H9 (cell line): ENCODE results near the gene VAV3. TPM values are rescaled to one million over a fixed set of nuclear protein-coding genes. Genes with fewer than 3 reads are reported as not detected.

Experiments
- DNase-seq: peaks from one replicate; pipeline ENCODE4 v3.0.0-alpha.2; 2017
- H2AFZ ChIP-seq: one replicate; pipeline ENCODE4 v1.6.1; 2013; ENCODE audit warnings: mild to moderate bottlenecking, low read length, control low read depth, moderate library complexity
- H2AK5ac ChIP-seq: 2 replicates; pipeline ENCODE4 v1.6.1; 2013; ENCODE audit warnings: low read length, control low read depth, mixed read lengths; ENCODE audit not compliant: insufficient read length
- H2BK120ac ChIP-seq: one replicate; pipeline ENCODE4 v1.6.1; 2013; ENCODE audit warnings: low read depth, mild to moderate bottlenecking, low read length, control low read depth, inconsistent platforms; ENCODE audit not compliant: poor library complexity, severe bottlenecking
- H2BK12ac ChIP-seq: 2 replicates; pipeline ENCODE4 v1.6.1; 2013; ENCODE audit warnings: low read length, control low read depth, mixed read lengths, low read depth; ENCODE audit not compliant: insufficient read length
- H2BK15ac ChIP-seq: 2 replicates; pipeline ENCODE4 v1.6.1; 2013; ENCODE audit warnings: low read depth, low read length, control low read depth
- H2BK20ac ChIP-seq: one replicate; pipeline ENCODE4 v1.6.1; 2013; ENCODE audit warnings: low read depth, mild to moderate bottlenecking, low read length, control low read depth, inconsistent platforms; ENCODE audit not compliant: poor library complexity, severe bottlenecking
- H2BK5ac ChIP-seq: 2 replicates; pipeline ENCODE4 v1.6.1; 2013; ENCODE audit warnings: low read length, control low read depth, mixed read lengths; ENCODE audit not compliant: insufficient read length
- H3K14ac ChIP-seq: 2 replicates; pipeline ENCODE4 v1.6.1; 2013; ENCODE audit warnings: low read length, control low read depth; ENCODE audit not compliant: insufficient read depth
- H3K18ac ChIP-seq: 2 replicates; pipeline ENCODE4 v1.6.1; 2013; ENCODE audit warnings: low read depth, mild to moderate bottlenecking, mixed read lengths, low read length, control low read depth; ENCODE audit not compliant: insufficient read length
- H3K23ac ChIP-seq: 2 replicates; pipeline ENCODE4 v1.6.1; 2013; ENCODE audit warnings: low read length, control low read depth, mixed read lengths, low read depth; ENCODE audit not compliant: insufficient read length
- H3K23me2 ChIP-seq: 2 replicates; pipeline ENCODE4 v1.6.1; 2013; ENCODE audit warnings: low read depth, mild to moderate bottlenecking, mixed read lengths, low read length, control low read depth; ENCODE audit not compliant: insufficient read length, poor library complexity, severe bottlenecking
- H3K27ac ChIP-seq: 2 replicates; pipeline ENCODE4 v1.5.1; 2013; ENCODE audit warnings: low read length, control low read depth, mixed read lengths, low read depth; ENCODE audit not compliant: insufficient read length
- H3K27me3 ChIP-seq: 2 replicates; pipeline ENCODE4 v1.6.1; 2013; ENCODE audit warnings: low read length, control low read depth, inconsistent platforms; ENCODE audit not compliant: insufficient read depth
- H3K4ac ChIP-seq: 2 replicates; pipeline ENCODE4 v1.6.1; 2013; ENCODE audit warnings: low read depth, mild to moderate bottlenecking, control low read depth, inconsistent platforms, low read length, moderate library complexity
- H3K4me1 ChIP-seq: 2 replicates; pipeline ENCODE4 v1.6.1; 2013; ENCODE audit warnings: low read length, control low read depth, inconsistent platforms; ENCODE audit not compliant: insufficient read depth
- H3K4me2 ChIP-seq: 2 replicates; pipeline ENCODE4 v1.6.1; 2013; ENCODE audit warnings: low read length, control low read depth, mixed read lengths; ENCODE audit not compliant: insufficient read length, insufficient read depth
- H3K56ac ChIP-seq: 2 replicates; pipeline ENCODE4 v1.6.1; 2013; ENCODE audit warnings: low read depth, mild to moderate bottlenecking, mixed read lengths, low read length, control low read depth; ENCODE audit not compliant: insufficient read length
- H3K79me1 ChIP-seq: 2 replicates; pipeline ENCODE4 v1.6.1; 2013; ENCODE audit warnings: low read depth, mild to moderate bottlenecking, moderate library complexity, low read length, control low read depth, inconsistent platforms; ENCODE audit not compliant: insufficient read depth, poor library complexity, severe bottlenecking
- H3K79me2 ChIP-seq: 2 replicates; pipeline ENCODE4 v1.6.1; 2013; ENCODE audit warnings: low read length, control low read depth, inconsistent platforms; ENCODE audit not compliant: insufficient read depth
- H3K9ac ChIP-seq: 2 replicates; pipeline ENCODE4 v1.6.1; 2013; ENCODE audit warnings: low read length, control low read depth, mixed read lengths; ENCODE audit not compliant: insufficient read length; ENCODE audit errors: extremely low read depth
- H3K9me3 ChIP-seq: one replicate; pipeline ENCODE4 v1.6.1; 2013; ENCODE audit warnings: low read depth, low read length, inconsistent platforms; ENCODE audit not compliant: control insufficient read depth
- H3T11ph ChIP-seq: one replicate; pipeline ENCODE4 v1.6.1; 2013; ENCODE audit warnings: mild to moderate bottlenecking, low read length, control low read depth, inconsistent platforms
- H4K20me1 ChIP-seq: one replicate; pipeline ENCODE4 v1.6.1; 2013; ENCODE audit not compliant: control insufficient read depth, insufficient read length, insufficient read depth
- H4K5ac ChIP-seq: 2 replicates; pipeline ENCODE4 v1.6.1; 2013; ENCODE audit warnings: low read depth, mild to moderate bottlenecking, mixed read lengths, low read length, control low read depth; ENCODE audit not compliant: insufficient read length
- H4K8ac ChIP-seq: replicated peaks from 2 replicates; pipeline ENCODE4 v1.6.1; 2013; ENCODE audit warnings: low read length, control low read depth, mixed read lengths, low read depth; ENCODE audit not compliant: insufficient read length
- H4K91ac ChIP-seq: 2 replicates; pipeline ENCODE4 v1.6.1; 2013; ENCODE audit warnings: low read depth, mild to moderate bottlenecking, moderate library complexity, mixed read lengths, low read length, control low read depth; ENCODE audit not compliant: insufficient read length
- H3K27ac Mint-ChIP-seq, 3 experiments: 2 replicates in 2 of 3; 3 replicates in 1 of 3; pipeline ENCODE4 v1.8.0; 2020 to 2021; ENCODE audit warnings: mixed read lengths in 3 of 3, mild to moderate bottlenecking in 1 of 3, moderate library complexity in 1 of 3
- H3K27me3 Mint-ChIP-seq: 2 replicates; pipeline ENCODE4 v1.8.0; 2021; ENCODE audit warnings: low read depth, mild to moderate bottlenecking, moderate library complexity, mixed read lengths
- H3K36me3 Mint-ChIP-seq, 3 experiments: 2 replicates in 2 of 3; 3 replicates in 1 of 3; pipeline ENCODE4 v1.8.0; 2020 to 2021; ENCODE audit warnings: low read depth in 3 of 3, mixed read lengths in 3 of 3; ENCODE audit not compliant: insufficient read depth in 1 of 3
- H3K4me1 Mint-ChIP-seq, 2 experiments: 2 replicates each; pipeline ENCODE4 v1.8.0; 2020; ENCODE audit warnings: mixed read lengths in 2 of 2
- H3K4me3 Mint-ChIP-seq, 2 experiments: 2 replicates in 1 of 2; 3 replicates in 1 of 2; pipeline ENCODE4 v1.8.0; 2020 to 2021; ENCODE audit warnings: mild to moderate bottlenecking in 2 of 2, mixed read lengths in 2 of 2, moderate library complexity in 1 of 2
- H3K9me3 Mint-ChIP-seq, 2 experiments: 2 replicates in 1 of 2; 3 replicates in 1 of 2; pipeline ENCODE4 v1.8.0; 2020; ENCODE audit warnings: mild to moderate bottlenecking in 2 of 2, mixed read lengths in 2 of 2, moderate library complexity in 1 of 2
- WGBS: extraction: QIAGEN DNeasy Blood & Tissue Kit; methylation state at CpG from one replicate; pipeline ENCODE4 v1.1.7; 2013; ENCODE audit warnings: missing lambda C conversion rate, low lambda C conversion rate, mixed read lengths; ENCODE audit not compliant: insufficient read length; ENCODE audit errors: extremely low coverage; 5-methylcytosine and 5-hydroxymethylcytosine counted together
- total RNA-seq: library from RNA; stranded (reverse); gene quantifications from 2 replicates; pipeline ENCODE4 v1.2.1, GENCODE V29; 2021
- TF ChIP-seq, protein P1 (sequence below): fragments of 200-600 bp; sonication (generic); conservative IDR thresholded peaks from 3 replicates; pipeline ENCODE4 v1.8.0; 2021; ENCODE audit warnings: antibody characterized with exemption, mild to moderate bottlenecking

Gene VAV3
- total RNA-seq, 1 experiment from 2014 or later = 5.1 TPM

DNA sequence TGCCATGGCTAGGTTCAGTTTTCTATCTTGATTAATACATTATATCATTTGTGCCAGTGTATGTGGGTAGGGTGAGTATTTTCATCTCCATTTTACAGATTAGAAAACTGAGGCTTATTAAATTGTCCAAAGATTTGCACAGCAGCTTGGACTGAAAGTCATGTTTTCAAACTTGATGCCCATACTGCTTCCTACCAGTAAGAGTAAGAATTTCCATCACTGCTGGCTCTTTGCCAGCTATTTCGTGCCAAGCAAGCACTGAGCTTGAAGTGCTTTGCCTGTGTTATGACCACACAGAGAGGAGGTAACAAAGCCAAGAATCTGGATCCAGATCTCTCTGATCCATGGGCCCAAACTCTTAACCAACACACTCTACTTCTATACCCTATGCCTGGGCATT lies 295.0 kb downstream of the VAV3 start:
- Histone ChIP-seq H2BK20ac (no peak overlapping the region), H4K8ac (no peak overlapping the region), H2AFZ (no peak overlapping the region), H4K20me1 (no peaks in the 10 kb centered on the region), H2BK12ac (no peak overlapping the region), H2BK15ac (no peak overlapping the region), H3K4me1 (no peaks in the 10 kb centered on the region), H3K4ac (no peak overlapping the region), H3K27me3 (no peaks in the 10 kb centered on the region), H3K4me2 (no peak overlapping the region), H3K18ac (no peak overlapping the region), H3K23ac (no peak overlapping the region), H3K14ac (no peak overlapping the region), H2BK120ac (no peak overlapping the region), H3T11ph (no peak overlapping the region), H4K5ac (no peak overlapping the region), H4K91ac (no peak overlapping the region), H3K79me1 (no peaks in the 10 kb centered on the region), H3K9ac (no peak overlapping the region), H3K79me2 (no peaks in the 10 kb centered on the region), H2AK5ac (no peak overlapping the region), H2BK5ac (no peak overlapping the region), H3K23me2 (no peaks in the 10 kb centered on the region), H3K9me3 (peaks cover 5% of the 10 kb centered on the region), H3K27ac (no peak overlapping the region), H3K56ac (no peak overlapping the region)
- Mint-ChIP-seq H3K27me3 (no peaks in the 10 kb centered on the region), H3K27ac (peak overlapping the region in 1 of 3 experiments; percentile 49; a peak in 1 of 7 replicates), H3K36me3 (no peaks in the 10 kb centered on the region), H3K9me3 (no peaks in the 10 kb centered on the region; a peak in 1 of 5 replicates), H3K4me3 (no peak overlapping the region), H3K4me1 (no peaks in the 10 kb centered on the region)
- DNase-seq = no peak
- no CpG with 5 or more reads among the region's 1 CpG for WGBS
- TF ChIP-seq, protein P1, sequence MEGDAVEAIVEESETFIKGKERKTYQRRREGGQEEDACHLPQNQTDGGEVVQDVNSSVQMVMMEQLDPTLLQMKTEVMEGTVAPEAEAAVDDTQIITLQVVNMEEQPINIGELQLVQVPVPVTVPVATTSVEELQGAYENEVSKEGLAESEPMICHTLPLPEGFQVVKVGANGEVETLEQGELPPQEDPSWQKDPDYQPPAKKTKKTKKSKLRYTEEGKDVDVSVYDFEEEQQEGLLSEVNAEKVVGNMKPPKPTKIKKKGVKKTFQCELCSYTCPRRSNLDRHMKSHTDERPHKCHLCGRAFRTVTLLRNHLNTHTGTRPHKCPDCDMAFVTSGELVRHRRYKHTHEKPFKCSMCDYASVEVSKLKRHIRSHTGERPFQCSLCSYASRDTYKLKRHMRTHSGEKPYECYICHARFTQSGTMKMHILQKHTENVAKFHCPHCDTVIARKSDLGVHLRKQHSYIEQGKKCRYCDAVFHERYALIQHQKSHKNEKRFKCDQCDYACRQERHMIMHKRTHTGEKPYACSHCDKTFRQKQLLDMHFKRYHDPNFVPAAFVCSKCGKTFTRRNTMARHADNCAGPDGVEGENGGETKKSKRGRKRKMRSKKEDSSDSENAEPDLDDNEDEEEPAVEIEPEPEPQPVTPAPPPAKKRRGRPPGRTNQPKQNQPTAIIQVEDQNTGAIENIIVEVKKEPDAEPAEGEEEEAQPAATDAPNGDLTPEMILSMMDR = no peak
